BJ (cell line): ENCODE results near the gene POU2F1. TPM values are rescaled to one million over a fixed set of nuclear protein-coding genes. Genes with fewer than 3 reads are reported as not detected.

ENCODE experiments used
- CTCF ChIA-PET: fragments of 350-600 bp; formaldehyde crosslinking; extraction: SDS; loops from one replicate; lab custom pipeline; 2021; ENCODE audit warnings: antibody characterized with exemption, inconsistent platforms; lab: Yijun Ruan, JAX
- POLR2A ChIA-PET: fragments of 300-600 bp; sonication (Branson Sonifier 250); formaldehyde crosslinking; extraction: SDS; loops from one replicate; lab custom pipeline; 2021; ENCODE audit warnings: antibody characterized with exemption; lab: Charles Lee
- DNase-seq: peaks from one replicate; pipeline ENCODE4 v3.0.0-alpha.2; 2011; ENCODE audit warnings: low read depth
- H3K27me3 ChIP-seq: 2 replicates; pipeline ENCODE4 v1.6.0; 2011; ENCODE audit warnings: low read length; ENCODE audit not compliant: control insufficient read depth, insufficient read depth
- H3K36me3 ChIP-seq: 2 replicates; pipeline ENCODE4 v1.5.1; 2011; ENCODE audit warnings: low read length; ENCODE audit not compliant: control insufficient read depth, insufficient read depth
- H3K4me3 ChIP-seq: 2 replicates; pipeline ENCODE4 v1.5.1; 2011; ENCODE audit warnings: low read depth, mild to moderate bottlenecking, control low read depth, low read length
- polyA plus RNA-seq: library from polyadenylated mRNA; depleted of rRNA; stranded (reverse); fragments of >200 nt; gene quantifications from 2 replicates; pipeline ENCODE4 v1.2.3, GENCODE V29; 2011
- TF ChIP-seq, protein P1 (sequence below): IDR thresholded peaks from 2 replicates; pipeline ENCODE4 v1.5.1; 2011; ENCODE audit warnings: low read depth, mild to moderate bottlenecking, control low read depth, inconsistent platforms, low read length, moderate library complexity; ENCODE audit not compliant: insufficient read depth

The POU2F1 gene
- polyA plus RNA-seq, 1 experiment = 4.6 TPM

DNA sequence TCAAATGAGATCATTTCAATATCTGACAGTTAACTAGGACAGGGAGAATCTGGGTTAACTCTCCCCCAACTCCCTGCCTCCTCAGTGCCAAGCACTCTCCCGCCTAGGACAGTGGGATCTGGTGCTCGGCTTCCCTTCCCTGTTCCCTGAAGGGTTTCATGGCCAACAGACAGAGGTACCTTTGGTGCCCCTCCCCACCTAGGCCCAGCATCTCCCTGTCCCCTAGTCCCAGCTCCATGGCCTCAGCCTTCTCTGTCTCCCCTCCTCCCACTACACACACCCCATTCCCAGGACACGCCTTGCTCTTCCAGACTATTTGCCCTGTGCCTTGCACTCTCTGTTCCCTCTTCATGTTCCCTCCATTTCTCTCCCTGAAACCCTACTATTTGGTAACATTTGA is 220.5 kb downstream of the POU2F1 start:
- ChIA-PET POLR2A (no interaction called here), CTCF (interaction anchor here (0.7 to 5.7 kb wide), 17 partner anchors 8 to 382 kb away, joined by 3 to 38 read pairs (median 5); no protein-coding TSS in a partner anchor)
- DNase-seq = no peak
- TF ChIP-seq, protein P1, sequence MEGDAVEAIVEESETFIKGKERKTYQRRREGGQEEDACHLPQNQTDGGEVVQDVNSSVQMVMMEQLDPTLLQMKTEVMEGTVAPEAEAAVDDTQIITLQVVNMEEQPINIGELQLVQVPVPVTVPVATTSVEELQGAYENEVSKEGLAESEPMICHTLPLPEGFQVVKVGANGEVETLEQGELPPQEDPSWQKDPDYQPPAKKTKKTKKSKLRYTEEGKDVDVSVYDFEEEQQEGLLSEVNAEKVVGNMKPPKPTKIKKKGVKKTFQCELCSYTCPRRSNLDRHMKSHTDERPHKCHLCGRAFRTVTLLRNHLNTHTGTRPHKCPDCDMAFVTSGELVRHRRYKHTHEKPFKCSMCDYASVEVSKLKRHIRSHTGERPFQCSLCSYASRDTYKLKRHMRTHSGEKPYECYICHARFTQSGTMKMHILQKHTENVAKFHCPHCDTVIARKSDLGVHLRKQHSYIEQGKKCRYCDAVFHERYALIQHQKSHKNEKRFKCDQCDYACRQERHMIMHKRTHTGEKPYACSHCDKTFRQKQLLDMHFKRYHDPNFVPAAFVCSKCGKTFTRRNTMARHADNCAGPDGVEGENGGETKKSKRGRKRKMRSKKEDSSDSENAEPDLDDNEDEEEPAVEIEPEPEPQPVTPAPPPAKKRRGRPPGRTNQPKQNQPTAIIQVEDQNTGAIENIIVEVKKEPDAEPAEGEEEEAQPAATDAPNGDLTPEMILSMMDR = no peak
- H3K36me3 ChIP-seq = no peaks in the 10 kb centered on the region
- peaks cover 15% of the 10 kb centered on the region for H3K27me3 ChIP-seq
- H3K4me3 ChIP-seq = no peak overlapping the region

DNA sequence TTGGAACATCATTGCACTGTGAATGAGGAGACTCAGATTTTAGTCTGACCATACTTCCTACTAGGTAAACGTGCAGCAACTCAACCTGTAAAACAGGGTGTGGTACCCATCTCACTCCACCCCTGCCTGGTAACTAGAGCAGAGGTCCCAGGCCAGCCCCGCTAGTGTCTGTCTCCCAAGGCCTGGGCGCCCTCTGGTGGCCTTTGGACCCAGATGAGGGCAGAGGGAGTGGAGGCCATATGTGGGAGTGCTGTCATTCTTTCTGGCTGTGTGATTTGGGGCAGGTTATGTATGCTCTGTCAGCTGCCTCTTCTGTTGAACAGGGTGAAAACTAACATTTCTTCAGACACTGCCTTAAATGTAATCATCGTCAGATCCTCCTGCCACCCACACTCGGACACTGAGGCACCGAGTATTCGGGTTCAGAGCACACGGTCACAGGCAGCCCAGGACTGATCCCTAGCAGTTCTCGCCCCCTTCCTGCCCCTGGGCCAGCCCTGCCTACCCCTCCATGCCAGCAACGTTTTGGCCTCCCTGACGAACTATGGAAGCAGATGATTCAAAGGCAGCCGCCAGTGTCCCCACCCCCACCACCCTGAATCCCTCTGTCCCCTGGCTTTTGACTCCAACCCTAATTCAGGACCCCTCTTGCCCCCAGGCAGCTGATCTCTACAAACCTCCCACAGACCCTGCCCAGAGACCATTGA is 221.6 kb downstream of the POU2F1 start:
- ChIA-PET POLR2A (no interaction called here), CTCF (interaction anchor here (0.6 to 5.7 kb wide), 18 partner anchors 9 to 376 kb away, joined by 3 to 38 read pairs (median 4); no protein-coding TSS in a partner anchor)
- Histone ChIP-seq H3K27me3 (peaks cover 17% of the 10 kb centered on the region), H3K4me3 (no peak overlapping the region), H3K36me3 (no peaks in the 10 kb centered on the region)
- TF ChIP-seq, protein P1 = peak; percentile 87
- no peak for DNase-seq

DNA sequence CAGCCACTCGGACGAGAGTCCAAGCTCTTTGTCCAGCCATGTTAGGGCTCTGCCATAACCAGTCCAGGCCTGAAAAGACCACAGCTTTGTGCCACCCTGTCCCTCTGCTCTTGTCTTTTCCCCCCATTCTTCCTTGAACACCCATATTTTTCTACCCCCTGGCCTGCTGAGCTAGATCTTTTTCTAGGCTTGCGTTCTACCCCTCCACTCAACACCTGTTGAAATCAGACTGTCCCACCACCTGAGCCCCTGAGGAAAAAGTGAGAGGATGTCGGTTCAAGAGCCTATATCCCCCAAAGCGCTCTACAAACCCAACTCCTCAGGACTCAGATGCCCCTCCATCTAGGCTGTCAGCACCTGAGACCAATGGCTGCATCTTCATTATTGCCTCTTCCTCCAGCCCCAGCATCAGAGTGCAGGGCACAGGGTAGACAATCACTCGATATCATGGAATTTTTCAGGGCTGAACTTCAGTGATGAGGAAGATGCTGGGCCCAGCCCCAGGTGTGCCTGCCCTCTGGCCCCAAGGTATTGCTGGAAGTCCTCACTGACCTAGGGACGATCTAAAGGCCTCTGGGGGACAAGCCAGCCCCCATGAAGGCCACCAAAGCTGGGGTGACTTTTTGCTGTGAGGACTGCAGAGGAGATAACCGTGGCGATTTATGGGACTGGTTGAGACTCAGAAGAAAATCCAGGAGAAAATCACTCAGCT is 222.3 kb downstream of the POU2F1 start:
- Histone ChIP-seq H3K4me3 (no peak overlapping the region), H3K27me3 (peaks cover 18% of the 10 kb centered on the region), H3K36me3 (no peaks in the 10 kb centered on the region)
- no peak for DNase-seq
- POLR2A ChIA-PET = no interaction called here
- TF ChIP-seq, protein P1 = no peak
- CTCF ChIA-PET = interaction anchor here (0.6 to 5.7 kb wide), 14 partner anchors 9 to 377 kb away, joined by 3 to 38 read pairs (median 4); no protein-coding TSS in a partner anchor

DNA sequence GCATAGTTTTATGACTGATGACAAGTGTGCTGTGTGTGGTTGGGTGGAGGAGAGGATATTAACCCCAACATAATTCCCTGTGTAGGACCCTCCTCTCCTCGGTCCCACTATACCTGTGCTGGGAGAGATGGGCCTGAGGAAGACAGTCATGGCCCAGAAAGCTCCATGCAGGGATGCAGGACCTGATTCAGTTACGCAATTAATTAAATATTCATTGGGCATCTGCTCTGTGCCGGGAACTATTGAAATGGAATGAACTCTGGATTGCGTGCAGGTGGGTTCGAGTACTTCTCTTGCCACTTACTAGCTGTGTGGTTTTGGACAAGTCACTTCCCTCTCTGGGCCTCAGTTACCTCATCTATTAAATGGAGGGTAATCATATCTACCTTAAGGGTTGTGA is 223.1 kb downstream of the POU2F1 start:
- ChIA-PET POLR2A (no interaction called here), CTCF (interaction anchor here (0.6 to 5.7 kb wide), 8 partner anchors 11 to 377 kb away, joined by 3 to 38 read pairs (median 6); no protein-coding TSS in a partner anchor)
- H3K27me3 ChIP-seq = peaks cover 15% of the 10 kb centered on the region
- no peak for DNase-seq
- TF ChIP-seq, protein P1 = no peak
- no peak overlapping the region for H3K4me3 ChIP-seq
- no peaks in the 10 kb centered on the region for H3K36me3 ChIP-seq

DNA sequence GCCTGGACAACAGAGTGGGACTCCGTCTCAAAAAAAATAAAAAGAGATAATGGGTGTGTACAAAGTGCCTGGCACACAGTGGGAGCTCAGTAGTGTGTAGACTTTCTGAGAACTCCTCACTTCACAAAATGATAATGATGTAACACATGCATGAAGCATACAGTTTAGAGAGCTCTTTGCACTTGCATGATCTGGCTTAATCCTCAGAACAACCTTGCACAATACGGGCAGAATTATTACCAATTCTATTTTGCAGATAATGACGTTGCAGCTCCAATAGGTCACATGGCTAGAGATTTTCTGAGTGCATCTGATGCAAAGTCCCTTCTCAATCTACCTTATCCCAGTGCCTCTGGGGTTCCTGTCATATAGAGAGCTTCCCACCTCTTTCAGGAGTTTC is 226.3 kb downstream of the POU2F1 start:
- TF ChIP-seq, protein P1 = no peak
- CTCF ChIA-PET = interaction anchor here (0.6 to 1.9 kb wide), 5 partner anchors 45 to 1969 kb away, joined by 5 to 13 read pairs (median 6); no protein-coding TSS in a partner anchor
- POLR2A ChIA-PET = no interaction called here
- Histone ChIP-seq H3K36me3 (no peaks in the 10 kb centered on the region), H3K4me3 (no peak overlapping the region), H3K27me3 (peaks cover 9% of the 10 kb centered on the region; the same call in 1 of the 2 replicates)
- no peak for DNase-seq
